Bone marrow (tissue), 2 donors: ENCODE measurements around the gene GPR78.
"Not testable (repeated sequence)": the region's sequence is repeated elsewhere in the genome, so short reads cannot be mapped to it uniquely, and the experiment has no call there.

Experiments
- DNase-seq, 2 donors: peaks; one replicate each; lab custom pipeline; 2025; lab: John Stamatoyannopoulos, UW

GPR78 gene

DNA sequence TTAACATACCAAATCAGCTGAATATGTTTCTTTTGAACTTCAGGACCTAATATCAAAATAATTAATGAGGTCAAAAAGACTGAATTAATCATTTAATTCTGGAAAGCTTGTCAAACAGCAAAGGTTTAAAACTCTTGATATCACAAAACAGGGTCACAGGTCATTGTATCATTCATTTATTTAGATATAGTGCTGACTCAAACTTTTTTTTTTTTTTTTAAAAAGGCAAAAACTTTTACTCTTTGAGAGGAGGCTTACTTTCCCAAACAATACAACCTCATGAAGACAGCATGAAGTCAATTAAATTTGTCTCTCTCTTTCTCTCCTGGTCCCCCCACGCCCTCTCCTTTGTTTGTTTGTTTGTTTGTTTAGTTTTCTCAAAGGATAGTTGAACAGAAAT is 15.6 kb upstream of the GPR78 start:
- no peak for DNase-seq

GRCh38 chr4:8568068-8568668 is 12.0 kb upstream of the GPR78 start:
- no peak for DNase-seq

- no peak for DNase-seq
These were observed 10.0 kb upstream of the GPR78 start for GRCh38 chr4:8570201-8570600.

DNA sequence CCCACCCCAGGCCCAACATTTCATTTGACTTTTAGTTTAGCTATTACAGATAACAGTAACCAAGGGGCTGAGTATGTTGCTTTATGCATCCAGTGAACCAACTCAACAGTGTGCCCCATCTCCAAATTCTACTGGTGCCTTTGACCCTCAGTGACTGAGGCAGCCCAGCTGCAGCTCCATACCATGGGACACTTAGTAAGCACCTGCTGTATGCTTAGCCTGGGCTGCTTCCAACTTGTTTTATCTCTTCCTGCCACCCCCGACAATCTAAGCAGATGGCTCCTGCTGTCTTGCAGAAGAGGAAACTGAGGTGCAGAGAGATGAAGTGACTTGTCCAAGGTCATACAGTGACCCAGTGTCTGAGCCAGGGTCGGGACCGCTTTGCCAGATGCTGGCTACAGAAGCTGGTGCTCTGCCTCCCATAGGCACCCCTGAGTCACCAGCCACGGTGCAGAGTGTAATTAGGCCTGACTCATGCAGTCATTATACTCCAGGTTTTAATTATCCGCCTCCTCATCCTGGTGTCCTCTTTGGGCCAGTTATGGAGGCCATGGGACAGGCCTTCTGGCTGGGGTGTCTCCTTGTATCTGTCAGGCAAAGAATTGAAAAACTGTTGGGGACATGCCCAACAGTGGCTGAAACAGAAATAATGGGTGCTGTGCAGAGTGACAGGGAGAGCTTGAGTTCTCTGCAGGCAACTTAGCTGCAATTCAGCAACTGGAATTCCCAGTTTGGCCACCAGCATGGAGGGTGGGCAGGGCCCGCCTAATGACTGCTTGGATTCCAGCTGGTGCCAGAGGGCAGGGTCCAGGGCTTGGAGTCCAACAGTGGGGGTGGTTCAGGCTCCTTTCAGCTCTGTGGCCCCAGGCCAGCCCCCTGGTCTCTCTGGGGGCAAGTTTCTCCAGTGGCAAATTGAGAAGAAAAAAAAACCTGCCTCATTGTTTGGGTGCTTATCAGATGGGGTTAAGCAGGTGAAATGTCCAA is 8.2 kb upstream of the GPR78 start:
- DNase-seq = no peak

DNA sequence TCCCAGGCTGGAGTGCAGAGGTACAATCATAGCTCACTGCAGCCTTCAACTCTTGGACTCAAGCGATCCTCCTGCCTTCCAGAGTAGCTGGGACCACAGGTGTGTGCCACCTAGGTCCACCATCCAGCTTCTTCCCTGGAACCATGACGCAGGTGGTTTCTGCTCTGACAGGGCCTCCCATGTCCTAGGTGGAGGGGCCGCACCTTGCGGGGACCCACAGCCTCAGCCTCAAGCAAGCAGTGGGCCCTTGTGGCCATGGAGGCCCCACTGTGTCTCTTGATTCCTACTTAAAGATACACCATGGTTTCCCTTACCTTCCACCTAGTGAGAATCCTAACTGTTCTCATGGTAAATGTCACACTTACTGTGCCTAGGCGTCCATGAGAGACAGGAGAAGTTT is 6.9 kb upstream of the GPR78 start:
- DNase-seq = no peak

DNA sequence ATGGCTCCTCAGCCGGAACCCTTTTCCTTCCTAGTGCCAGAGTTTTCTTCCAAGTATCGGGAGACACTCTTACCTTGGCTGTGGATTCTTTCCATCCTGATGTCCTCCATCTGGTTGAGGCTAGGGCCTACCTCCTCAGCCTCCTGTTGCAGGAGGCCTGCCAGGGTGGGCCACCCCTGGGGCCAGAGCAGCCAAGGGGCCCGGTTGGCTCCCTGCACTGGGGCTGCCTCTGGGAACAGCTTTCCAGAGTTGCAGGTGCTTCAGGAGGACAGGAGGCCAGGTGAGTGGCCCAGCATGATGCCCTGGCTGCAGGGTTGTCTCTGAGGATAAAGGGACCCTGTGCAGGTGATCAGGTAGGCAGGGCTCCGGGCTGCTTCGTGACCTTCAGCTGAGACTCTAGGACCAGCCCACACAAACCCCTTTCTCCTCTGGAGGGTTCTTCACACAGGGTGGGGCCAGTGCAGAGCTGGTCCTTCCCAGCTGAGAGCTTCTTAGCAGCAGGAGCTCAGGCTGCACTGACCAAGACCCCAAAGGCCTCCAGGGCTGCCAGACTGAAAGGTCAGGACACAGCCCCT is 5.3 kb upstream of the GPR78 start:
- no peak for DNase-seq

- no peak for DNase-seq
These were observed 4.7 kb upstream of the GPR78 start for GRCh38 chr4:8575457-8575856.

GRCh38 chr4:8576591-8576990 is 3.6 kb upstream of the GPR78 start:
- DNase-seq = not testable (repeated sequence)

GRCh38 chr4:8577046-8577445 is 3.1 kb upstream of the GPR78 start:
- DNase-seq = no peak

GRCh38 chr4:8577972-8578371 is 2.2 kb upstream of the GPR78 start:
- DNase-seq = no peak

DNA sequence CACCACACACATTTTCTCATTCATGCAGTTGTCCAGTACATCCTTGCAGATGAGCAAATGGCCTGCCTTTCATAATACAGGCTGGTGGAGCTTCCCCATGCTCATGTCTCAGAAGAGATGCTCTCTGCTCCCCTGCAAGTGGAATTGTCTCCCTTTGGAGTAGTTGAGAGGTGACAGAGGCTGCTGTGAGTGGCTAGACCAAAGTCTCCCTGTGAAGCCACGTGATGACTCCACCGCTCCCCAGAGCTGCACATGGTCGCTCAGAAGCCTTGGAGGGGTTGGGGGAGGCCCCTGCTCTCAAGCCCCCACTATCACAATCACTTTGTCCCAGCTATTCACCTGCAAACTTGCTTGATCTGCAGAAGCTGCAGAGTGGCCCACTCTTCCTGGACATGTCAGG is 1.5 kb upstream of the GPR78 start:
- DNase-seq = no peak

GRCh38 chr4:8579526-8580320 is 469 bp upstream of the GPR78 start:
- no peak for DNase-seq

DNA sequence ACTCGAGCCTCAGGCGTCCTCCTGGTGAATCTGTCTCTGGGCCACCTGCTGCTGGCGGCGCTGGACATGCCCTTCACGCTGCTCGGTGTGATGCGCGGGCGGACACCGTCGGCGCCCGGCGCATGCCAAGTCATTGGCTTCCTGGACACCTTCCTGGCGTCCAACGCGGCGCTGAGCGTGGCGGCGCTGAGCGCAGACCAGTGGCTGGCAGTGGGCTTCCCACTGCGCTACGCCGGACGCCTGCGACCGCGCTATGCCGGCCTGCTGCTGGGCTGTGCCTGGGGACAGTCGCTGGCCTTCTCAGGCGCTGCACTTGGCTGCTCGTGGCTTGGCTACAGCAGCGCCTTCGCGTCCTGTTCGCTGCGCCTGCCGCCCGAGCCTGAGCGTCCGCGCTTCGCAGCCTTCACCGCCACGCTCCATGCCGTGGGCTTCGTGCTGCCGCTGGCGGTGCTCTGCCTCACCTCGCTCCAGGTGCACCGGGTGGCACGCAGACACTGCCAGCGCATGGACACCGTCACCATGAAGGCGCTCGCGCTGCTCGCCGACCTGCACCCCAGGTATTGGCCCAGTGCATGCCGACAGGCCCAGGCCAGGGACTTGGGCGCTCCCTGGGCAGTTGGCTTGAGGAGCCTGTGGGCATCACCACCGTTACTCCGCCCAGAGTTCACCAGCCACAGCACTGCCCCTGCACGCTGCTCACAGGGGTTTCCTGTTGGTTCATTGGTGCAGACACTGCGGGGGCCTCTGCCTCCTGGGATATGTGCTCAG is 1.1 kb downstream of the GPR78 start:
- no peak for DNase-seq

GRCh38 chr4:8582016-8582415 is 1.8 kb downstream of the GPR78 start:
- DNase-seq = no peak

GRCh38 chr4:8582436-8582835 is 2.2 kb downstream of the GPR78 start:
- no peak for DNase-seq

DNA sequence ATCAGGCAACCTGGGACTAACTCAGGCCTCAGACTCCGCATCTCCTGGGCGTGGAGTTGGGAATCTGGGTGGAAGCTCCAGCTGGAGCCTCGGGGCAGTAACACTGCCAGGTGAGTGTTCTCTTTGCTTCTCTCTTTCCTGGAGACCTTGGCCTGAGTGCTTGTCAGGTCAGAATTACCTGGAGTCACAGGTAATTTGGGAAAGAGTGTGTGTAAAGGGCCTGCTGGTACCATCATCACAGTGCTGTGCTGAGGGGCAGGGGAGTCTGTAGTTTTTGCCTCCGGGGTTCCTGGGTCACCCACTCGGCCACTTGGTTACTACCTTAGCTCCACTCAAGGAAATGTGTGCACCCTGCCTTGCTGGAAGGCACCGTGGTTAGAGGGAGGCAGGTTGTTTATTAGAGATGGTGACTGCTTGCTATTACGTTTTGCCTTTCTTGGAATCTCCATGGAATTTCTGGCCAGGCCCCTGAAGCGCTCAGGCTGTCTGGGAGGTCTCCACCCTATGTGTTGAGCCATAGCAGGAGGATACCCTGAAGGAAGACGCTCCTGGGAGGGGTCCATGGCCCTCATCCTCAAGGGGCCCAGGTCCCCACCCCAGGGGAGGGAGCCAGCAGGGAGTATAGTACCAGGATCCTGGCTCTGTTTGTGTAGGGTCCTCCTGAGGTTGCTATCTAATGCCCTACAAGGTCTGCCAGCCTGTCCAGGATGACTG is 2.9 kb downstream of the GPR78 start:
- no peak for DNase-seq

- no peak for DNase-seq
These were observed 3.4 kb downstream of the GPR78 start for GRCh38 chr4:8583655-8584025.

DNA sequence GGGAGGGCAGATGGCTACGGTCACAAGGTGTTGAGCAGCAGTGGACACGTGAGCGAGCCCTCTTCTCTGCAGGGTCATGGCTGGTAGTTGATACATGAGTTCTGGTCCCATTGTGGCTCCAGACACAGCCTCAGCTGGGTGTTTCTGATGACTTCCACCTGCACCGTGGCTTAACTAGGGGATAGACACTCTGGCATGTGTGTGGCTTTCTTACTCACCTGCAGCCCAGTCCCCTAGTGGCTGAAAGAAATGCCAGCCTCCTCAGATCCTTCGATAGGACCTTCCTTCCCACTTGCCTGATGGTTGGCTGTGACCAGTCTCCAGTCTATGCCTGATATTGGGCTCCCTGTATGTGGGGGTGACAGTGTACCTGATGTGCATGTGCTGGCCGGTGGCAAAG is 5.0 kb downstream of the GPR78 start:
- DNase-seq = no peak

DNA sequence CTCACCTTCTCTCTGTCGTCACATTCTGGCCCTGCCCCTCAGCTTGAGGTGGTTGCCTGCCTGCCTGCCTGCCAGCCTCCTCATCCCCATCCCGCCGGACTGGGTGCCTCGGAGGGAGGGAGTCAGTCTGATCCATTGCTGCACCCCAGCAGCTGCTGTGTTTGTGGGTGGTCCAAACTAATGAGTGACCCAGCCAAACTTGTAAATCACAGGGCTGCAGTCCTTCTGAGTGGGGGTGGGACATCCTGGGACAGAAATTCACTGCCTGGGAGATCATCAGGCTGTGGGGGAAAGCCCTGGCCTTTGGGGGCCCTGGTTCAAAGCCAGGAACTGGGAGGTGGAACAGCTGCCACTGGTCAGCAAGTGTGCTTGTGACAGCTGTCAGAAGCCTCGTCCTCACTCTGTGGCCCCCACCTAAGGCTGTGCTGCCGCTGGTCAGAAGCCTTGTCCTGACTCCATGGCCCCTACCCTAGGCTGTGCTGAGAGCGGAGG is 5.6 kb downstream of the GPR78 start:
- no peak for DNase-seq

GRCh38 chr4:8586246-8586645 is 6.1 kb downstream of the GPR78 start:
- DNase-seq = no peak
